NK-92 treated with Interleukin-12 subunit alpha and Interleukin-12 subunit beta, amount 100 ng/mL, for 24 hours (cell line): ENCODE measurements around the gene IL17RC.
"Not testable (repeated sequence)": the region's sequence is repeated elsewhere in the genome, so short reads cannot be mapped to it uniquely, and the experiment has no call there.

Experiments
- DNase-seq: peaks from one replicate; lab custom pipeline; 2025; lab: John Stamatoyannopoulos, UW

IL17RC gene

GRCh38 chr3:9893739-9894138, 23.2 kb upstream of the IL17RC start:
- DNase-seq, result no peak

GRCh38 chr3:9895715-9896114, 21.2 kb upstream of the IL17RC start:
- DNase-seq, result not testable (repeated sequence)

DNA sequence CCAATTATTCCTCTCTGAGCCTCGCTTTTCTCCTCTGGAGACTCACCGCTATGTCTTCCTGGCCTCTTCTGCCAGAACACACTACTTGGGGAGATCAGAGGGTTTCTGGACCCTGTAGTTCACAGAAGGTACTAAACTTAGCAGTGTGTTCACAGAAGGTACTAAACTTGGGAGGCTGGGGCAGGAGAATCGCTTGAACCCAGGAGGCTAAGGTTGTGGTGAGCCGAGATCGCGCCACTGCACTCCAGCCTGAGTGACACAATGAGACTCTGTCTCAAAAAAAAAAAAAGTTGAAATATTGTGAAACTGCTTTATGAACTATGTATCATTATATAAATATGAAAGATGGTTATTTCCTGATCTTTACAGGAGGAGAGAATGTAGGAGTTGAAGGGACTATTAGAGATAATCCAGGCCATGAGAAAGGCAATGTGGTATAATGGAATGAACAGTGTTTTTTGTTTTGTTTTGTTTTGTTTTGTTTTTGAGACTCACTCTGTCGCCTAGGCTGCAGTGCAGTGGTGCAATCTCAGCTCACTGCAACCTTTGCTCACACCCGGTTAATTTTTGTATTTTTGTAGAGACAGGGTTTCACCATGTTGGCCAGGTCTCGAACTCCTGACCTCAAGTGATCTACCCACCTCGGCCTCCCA, 20.0 kb upstream of the IL17RC start:
- DNase-seq, result not testable (repeated sequence)

- no peak for DNase-seq
Observed at GRCh38 chr3:9897408-9898372, 19.2 kb upstream of the IL17RC start.

- no peak for DNase-seq
Observed at GRCh38 chr3:9898467-9899241, 18.2 kb upstream of the IL17RC start.

GRCh38 chr3:9899289-9899791, 17.6 kb upstream of the IL17RC start:
- DNase-seq, result no peak

GRCh38 chr3:9900965-9901415, 15.9 kb upstream of the IL17RC start:
- DNase-seq, result not testable (repeated sequence)

- DNase-seq, result no peak
Observed at GRCh38 chr3:9901967-9902366, 14.9 kb upstream of the IL17RC start.

DNA sequence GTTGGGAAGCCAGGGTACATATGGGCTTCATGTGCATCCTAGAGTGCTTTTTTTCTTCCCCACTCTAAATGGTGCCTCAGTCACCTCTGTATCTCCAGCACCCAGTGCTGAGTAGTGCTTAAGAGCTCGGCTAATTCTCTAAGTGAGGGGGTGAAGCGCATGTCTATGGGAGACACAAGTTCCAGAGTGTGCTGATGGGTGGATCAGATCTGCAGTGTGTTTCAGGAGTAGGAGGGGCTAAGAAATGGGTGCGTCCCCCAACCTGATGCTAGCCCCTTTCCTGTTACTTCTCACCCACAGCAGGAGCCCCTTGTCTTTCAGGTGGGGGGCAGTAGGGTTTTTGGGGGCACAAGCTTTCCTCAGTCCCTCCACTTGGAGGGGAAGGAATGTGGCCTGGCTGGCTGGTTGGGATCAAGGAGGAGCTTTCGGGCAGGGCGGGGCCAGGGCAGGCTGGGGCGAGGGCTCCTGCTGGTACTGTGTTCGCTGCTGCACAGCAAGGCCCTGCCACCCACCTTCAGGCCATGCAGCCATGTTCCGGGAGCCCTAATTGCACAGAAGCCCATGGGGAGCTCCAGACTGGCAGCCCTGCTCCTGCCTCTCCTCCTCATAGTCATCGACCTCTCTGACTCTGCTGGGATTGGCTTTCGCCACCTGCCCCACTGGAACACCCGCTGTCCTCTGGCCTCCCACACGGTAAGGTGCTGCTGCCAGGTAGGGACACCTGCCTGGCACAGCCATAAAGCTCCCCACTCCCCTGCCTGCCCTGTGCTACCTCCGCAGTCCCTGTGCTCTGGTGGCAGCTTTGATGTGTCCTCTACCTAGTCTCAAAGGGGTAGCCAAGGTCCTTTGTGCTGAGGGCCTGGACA, 14.3 kb upstream of the IL17RC start, which contains the start of gene IL17RE:
Gene IL17RE, plus strand, starts transcription at position 477 of the 866 bp plus-strand sequence. Its CDS starts 85 bp downstream, at position 562.
- no peak for DNase-seq

DNA sequence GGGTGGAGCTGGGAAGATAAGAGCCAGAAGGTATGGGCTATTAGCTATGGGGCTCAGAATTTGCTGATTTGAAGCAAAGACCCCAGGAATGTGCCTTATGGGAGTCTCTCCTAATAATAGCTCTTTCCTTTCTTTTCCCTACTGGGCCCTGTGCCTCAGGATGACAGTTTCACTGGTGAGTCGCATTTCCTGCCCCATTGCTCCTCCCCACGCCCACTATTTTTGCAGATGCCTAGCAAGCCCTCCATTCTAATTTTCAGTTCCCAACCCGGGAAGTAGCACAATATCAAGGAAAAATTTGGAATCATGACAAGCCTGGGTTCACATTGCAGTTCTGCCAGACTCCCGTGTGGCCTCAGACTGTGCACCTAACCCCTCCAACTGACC, 13.7 kb upstream of the IL17RC start:
- no peak for DNase-seq

DNA sequence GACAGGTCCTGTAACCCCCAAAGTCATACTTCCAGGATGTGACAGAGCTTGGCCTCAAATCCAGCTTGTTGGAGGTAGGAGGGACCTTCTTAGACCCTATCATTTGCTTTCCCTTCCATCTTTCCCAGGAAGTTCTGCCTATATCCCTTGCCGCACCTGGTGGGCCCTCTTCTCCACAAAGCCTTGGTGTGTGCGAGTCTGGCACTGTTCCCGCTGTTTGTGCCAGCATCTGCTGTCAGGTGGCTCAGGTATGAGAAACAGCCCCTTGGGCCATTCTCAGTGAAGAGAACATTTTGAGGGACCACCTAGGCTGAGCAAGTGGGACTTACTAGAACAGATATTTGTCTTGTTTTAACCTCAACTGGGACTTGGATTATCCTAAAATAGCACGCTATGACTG, 13.0 kb upstream of the IL17RC start:
- no peak for DNase-seq

- DNase-seq, result no peak
Observed at GRCh38 chr3:9906480-9906879, 10.4 kb upstream of the IL17RC start.

- no peak for DNase-seq
Observed at GRCh38 chr3:9908286-9908685, 8.6 kb upstream of the IL17RC start.

DNA sequence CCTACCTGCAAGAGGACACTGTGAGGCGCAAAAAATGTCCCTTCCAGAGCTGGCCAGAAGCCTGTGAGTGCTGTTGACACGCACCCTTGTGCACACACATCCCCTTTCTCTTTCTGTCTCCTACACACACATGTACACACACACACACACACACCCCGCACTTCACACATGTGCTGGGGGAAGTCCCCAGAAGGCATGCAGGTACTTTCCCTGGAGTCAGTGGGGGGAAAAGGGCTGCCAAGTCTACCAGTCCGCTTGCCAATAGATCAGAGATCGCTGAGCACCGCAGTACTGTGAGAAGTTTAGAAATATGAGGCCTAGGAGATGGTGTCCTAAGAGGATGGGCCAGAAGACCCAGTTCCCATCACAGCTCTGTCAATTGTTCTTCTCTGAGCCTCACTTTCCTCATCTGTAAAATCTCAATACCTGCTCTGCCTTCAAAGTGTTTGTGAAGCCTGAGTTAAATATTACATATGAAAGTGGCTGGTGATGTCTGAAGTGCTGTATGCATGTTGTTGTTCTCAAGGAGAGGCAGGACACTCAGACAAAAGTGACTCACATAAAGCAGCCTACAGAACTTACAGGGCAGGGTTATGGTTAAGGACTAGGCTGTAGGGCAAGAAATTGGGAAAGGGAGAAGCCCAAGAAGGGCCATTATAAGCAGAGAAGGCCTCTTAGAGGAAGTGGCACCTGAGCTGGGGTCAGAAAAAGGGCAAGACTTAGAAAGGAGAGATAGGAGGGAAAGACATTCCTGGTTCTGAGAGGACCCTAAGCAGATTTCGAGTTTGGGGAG, 7.5 kb upstream of the IL17RC start:
- DNase-seq, result no peak

DNA sequence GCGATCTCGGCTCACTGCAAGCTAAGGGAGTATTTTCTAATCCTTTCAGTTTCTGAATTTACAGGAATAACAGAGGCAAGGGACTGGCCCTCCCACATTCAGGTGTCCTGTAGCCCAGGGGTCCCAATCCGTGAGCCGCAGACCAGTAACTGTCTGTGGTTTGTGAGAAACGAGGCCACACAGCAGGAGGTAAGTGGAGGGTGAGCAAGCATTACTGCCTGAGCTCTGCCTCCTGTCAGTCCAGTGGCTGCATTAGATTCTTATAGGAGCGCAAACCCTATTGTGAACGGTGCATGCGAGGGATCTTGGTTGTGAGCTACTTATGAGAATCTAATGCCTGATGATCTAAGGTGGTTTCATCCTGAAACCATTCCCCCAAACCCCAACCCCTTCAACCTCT, 5.0 kb upstream of the IL17RC start:
- DNase-seq, result no peak

DNA sequence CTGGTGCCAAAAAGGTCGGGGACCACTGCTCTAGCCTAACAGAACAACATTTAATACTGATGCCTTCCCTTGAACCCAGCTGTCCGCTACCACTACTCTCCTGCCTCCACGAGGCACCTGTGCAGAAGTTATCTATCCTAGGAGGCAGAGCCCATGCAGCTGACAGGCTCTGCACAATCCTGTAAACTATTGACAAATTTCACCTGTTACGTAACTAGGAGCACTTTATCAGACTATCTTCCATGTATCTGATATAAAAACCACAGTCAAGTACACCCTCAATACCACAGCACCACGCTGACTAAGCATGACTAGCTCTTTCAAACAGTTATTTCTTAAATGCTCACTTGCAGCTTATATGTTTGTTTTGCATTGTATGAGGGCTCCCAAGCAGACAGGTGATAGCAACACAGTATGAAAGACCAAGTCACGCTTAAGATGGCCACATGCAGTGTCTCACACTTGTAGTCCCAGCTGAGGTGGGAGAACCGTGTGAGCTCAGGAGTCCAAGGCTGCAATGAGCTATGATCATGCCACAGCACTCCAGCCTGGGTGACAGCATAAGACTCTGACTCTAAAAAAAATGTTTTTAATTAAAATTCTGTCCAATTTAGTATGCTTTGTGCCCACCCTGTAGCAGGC, 4.5 kb upstream of the IL17RC start:
- peak; percentile 46 for DNase-seq

- no peak for DNase-seq
Observed at GRCh38 chr3:9913601-9914000, 3.3 kb upstream of the IL17RC start.

- no peak for DNase-seq
Observed at GRCh38 chr3:9914011-9914410, 2.9 kb upstream of the IL17RC start.

DNA sequence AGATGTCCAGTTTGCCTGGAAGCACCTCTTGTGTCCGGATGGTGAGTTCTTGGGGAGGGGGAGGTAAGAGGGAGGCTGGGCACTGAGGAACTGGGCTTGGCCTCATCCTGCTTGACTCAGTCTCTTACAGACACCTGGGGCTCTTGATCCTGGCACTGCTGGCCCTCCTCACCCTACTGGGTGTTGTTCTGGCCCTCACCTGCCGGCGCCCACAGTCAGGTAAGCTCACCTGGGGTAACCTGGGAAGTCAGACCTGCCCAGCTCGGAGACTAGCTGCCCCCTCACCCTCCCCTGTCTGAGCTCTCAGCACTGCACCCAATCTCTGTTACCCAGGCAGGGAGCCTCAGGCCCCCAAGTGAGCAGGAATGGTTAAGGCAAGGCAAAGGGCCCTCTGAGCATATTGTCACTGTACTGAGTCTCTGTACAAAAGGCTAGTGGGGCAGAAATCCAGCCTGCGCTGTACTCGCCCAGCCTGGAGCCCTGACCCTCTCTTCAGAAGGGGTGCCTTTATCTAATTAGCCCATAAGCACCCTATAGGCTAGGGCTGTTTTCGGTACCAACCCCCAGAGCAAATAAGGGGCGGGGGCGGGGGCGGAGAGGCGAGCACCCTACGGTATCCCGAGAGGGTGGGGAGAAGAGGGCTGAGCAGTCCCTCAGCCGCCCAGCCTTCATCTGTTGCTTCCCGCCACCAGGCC, 2.2 kb upstream of the IL17RC start:
- DNase-seq, result no peak
